GM18873 (cell line): Measurements from ENCODE around the gene SPOCK3.
"Not testable (repeated sequence)": the region's sequence is repeated elsewhere in the genome, so short reads cannot be mapped to it uniquely, and the experiment has no call there.

Experiments
- ATAC-seq: cut with Tn5 transposase; IDR thresholded peaks from one replicate; pipeline ENCODE4 v1.9.1; 2021; ENCODE audit warnings: mild to moderate bottlenecking, moderate library complexity, moderate number of reproducible peaks; ENCODE audit not compliant: unreplicated experiment, low FRiP score

Gene SPOCK3

DNA sequence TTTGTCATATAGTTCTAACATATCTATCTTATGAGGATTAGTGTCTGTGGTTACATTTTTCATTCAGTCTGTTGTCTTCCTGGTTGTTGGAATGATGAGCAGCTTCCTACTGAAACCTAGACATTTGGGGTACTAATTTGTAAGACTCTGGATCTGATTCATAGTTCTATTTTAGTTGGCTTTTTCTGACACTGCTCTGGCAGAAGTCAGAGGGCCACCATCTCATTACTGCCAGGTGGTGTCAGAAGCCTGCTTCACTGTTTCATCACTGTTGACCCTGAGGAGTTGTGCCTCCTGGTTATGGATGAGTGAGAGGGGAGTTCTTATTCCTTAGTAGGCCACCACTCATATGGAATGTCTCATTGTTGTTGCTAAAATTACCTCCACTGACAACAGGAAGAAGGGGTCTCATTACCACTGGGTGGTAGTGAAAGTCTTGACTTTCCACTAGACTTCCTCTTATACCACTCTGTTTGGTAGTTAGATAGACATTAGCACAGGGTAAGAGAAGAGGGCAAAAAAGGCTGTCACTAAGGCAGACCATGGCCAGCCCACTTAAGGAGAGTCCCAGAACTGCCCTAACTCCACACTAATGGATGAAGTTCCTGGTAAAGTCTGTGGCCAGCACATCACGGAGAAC, 395.2 kb downstream of the SPOCK3 start:
- ATAC-seq = peak; percentile 62

DNA sequence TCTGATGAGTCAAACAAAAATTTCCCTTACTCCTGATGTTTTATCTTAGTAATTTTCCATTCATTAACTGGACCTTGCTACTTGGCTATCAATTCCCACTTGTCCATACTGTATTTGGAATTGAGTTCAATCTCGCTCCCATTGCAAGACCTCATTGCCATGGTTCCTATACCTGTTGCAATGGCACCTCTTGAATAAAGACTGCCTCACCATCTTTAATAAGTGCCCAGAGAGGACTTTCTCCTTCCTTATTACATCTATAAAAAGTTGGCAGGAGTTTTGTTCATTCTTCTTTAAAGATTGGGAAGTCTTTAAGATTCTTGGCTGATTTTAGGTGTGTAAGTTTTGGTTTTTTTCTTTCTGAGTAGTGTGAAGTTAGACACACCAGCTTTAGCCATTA, 397.4 kb downstream of the SPOCK3 start:
- no peak for ATAC-seq

DNA sequence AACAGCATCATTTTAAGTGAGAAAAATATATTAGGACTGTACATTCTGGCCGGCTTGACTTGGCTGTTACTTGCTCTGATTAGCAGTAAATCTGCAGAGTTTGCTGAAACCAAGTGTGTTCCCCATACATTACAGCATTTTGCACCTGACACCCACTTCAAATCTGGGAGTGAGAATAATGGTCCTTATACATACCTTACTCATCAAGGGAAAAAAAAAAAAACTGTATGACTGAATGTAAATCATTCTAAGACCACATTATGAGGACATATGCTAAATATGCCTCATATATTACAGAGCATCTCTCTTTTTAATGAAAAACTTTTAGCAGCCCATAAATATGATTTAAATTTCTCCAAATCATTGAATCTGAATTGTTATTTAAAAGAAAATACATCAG, 406.7 kb downstream of the SPOCK3 start:
- no peak for ATAC-seq

DNA sequence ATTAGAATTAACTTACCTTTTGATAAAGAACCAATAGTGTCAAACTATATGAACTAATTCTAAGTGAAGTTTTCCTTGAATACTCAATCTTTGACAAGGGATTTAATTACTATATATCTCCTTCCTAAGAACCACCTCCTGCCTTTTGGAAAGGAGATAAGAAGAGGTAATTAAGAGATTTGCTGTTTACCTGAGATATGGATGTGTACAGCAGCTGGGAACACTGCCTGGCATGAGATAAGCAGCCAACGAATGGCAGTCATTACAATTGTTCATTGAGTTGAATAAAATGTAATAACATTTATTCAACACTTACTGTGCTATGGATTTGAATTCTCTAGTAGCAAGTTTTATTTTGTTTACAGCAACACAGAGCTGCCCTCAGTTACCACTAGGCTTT, 407.1 kb downstream of the SPOCK3 start:
- no peak for ATAC-seq

DNA sequence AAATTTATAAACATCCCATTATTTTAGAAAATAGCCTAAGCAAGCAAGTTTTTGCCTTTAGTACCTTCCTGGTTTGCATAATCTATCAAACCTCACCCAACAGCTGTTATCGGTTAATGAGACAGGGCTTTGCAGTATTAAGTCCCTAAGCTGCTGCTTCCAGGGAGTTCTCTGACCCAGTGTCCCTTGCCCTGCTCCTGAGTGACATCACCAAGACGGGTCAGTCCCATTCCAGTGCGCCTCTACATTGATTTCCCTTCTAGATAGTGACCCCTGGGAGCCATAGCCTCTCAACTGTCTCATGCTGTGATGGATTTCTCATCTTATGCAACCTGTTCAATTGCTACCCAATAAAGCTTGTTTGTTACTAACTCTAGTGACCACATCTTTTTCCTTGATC, 410.4 kb downstream of the SPOCK3 start:
- no peak for ATAC-seq

DNA sequence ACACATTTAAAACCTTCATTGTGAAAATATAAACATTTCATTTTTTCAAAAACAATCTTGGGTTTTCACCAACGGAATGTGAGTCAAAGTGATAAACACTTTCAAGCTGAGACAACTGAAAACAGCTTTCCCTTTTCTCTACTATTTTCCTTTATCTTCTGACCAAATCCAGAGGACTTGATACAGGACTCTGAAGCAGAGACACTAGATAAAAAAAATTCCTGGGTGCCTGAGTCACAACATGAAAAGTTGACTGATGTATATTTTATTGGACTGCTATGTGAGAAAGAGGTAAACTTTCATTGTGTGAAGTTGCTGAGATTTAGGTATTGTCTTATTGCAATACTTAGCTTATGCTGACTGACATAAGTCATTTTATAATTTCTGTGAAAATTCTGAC, 411.2 kb downstream of the SPOCK3 start:
- ATAC-seq = no peak

DNA sequence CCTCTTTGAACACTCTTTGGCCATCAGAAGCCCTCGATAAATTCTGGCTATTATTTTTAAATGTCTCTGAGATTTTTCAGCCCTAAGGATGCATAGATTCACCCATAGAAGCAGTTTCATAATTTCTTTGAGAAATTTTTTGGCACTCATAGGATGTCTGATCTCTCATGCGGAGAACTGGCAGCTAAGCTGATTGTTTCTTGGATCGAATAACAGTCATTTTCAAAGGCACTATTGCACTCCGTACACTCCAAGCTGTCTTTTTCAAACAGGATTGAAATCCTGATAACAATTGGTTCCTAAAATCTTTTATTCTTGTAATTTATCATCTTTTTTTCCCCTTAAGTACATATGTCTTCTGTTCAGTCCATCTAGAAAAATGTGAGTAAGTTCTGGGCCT, 411.9 kb downstream of the SPOCK3 start:
- no peak for ATAC-seq

DNA sequence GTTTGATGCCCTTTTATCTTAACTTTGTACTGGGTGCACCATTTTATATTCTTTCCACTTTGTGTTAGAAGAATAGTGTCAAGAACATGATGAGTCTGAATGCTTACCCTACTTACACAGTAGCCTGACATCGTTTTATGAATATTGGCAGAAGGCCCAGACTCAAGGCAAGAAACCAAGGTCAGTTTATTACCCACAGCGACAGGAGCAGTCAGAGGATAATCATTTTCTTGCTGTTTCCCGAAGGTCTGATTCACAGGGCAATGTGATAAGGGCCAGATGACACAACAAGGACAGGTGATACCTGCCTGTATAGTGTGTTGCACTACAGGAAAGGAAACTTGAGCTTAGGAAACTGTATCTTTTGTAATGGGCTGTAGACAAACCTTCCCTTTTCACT, 417.4 kb downstream of the SPOCK3 start:
- ATAC-seq = no peak

DNA sequence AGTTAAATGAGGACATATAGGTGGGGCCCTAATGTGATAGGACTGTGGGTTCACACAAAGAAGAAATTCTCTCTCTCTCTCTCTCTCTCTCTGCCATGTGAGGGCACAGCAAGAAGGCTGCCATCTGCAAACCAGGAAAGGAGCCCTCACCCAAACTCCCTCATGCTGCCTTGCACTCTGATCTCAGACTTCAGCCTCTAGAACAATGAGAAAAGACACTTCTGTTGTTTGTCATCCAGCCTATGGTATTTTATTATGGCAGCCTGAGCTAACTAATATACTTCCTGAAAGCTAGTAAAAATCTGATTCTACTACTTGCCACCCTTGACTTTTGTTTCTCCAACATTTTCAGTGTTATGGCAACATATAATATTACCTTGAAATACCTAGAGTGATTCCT, 425.9 kb downstream of the SPOCK3 start:
- ATAC-seq = no peak

DNA sequence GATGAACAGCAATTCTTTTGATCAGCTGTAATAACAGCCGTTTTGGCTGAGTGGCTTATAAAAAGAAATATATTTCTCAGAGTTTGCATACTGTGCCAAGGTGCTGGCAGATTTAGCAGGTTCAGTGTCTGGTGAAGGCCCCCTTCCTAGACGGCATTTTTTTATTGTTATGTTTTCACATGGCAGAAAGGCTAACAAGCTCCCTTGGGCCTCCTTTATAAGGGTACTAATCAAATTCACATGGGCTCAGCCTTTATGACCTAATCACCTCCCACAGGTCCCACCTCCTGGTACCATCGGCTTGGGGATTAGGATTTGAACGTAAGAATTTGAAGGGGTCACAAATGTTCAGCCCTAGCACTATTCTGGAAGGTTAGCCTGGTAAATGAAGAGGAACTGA, 431.9 kb downstream of the SPOCK3 start:
- no peak for ATAC-seq

DNA sequence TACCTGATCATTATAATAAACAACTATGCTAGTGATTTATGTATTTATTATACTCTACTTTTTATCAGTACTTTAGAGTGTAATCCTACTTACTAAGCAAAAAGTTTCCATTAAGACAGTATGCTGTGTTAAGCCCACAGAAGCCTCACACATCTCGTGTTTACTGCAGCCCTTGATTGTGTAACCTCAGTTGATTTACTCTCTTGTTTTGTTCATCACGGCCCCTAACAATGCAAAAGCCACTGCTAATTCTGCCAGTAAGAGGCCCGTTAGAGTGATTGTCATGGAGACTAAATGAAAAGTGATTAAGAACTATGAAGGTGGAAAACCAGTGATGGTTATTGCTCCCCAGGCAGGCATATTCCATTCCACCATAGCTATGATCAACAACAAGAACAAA, 436.2 kb downstream of the SPOCK3 start:
- no peak for ATAC-seq

DNA sequence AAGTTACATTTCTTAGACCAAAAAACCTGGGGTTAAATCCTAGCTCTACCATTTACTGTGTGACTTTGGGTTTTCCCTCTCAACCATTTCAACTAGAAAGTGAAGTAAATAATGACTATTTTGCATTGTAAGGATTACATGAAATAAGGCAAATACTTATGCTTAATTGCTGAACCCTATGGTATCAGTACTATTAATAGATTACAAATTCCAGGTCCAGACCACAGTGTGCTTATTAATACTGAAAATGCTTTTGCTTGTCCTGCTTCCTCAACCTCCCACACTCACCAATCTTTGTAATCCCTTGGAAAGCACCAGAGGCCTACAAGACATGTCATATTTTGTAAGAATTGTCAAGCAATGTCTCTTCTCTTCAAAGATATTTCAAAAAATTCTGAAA, 456.5 kb downstream of the SPOCK3 start:
- ATAC-seq = no peak

DNA sequence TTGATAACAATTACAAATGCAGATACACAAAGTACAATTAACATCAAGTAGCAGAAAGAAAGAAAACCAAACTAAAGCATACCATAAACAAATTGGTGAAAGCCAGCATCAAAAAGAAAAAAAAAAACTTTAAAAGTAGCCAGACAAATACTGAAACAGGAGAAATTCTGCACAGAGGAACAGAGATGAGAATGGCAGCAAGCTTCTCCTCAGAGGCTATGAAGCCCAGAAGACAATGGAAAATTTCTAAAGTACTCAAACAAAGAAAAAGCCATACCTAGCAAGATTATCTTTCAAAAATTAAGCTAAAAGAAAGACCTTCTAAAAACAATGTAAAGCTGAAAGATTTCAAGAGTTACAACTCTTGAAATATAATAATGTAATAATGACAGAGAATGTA, 471.3 kb downstream of the SPOCK3 start:
- no peak for ATAC-seq

DNA sequence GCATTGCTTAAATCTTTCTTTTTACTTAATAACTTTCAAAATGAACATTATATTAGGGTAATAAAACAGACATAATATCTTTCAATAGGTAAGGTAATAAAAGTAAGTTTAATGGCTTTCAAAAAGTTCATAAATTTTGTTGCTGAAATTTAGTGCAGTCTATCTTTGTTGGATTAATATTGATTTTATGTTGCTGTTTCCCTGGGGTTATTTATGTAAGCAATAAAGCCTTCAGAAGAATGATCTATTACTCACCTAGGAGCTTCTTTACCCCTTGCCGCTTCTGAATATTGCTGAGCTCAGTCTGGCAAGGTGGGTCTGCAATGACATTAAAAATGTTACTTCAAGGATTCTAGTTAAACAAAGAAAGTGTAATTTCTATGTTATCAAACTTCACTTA, 492.6 kb downstream of the SPOCK3 start:
- ATAC-seq = no peak

DNA sequence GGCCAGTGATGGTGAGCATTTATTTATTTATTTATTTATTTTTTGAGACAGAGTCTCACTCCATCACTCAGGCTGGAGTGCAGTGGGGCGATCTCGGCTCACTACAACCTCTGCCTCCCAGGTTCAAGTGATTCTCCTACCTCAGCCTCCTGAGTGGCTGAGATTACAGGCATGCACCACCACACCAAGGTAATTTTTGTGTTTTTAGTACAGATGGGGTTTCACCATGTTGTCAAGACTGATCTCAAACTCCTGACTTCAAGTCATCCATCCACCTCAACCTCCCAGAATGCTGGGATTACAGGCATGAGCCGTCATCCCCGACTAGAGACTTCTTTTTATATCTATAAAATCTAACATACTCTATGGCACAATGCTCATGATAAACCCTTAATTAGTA, 495.1 kb downstream of the SPOCK3 start:
- ATAC-seq = not testable (repeated sequence)

DNA sequence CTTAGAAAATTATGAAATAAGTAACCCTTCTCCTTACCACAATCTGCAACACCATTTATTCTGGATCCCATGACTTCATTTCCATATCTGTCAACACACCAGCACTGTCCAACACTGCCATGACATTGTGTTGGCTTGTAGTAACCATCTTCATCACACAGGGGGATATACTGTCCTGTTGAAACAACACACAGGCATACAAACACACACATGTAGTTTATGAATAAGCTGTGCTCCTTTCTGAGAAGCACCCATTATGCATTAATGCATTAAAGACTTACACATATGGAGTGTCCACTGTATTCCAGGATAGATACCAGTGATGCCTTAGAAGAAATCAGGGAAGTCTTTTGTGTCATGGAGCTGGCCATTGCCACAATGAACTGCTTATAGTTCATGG, 496.9 kb downstream of the SPOCK3 start:
- ATAC-seq = no peak

DNA sequence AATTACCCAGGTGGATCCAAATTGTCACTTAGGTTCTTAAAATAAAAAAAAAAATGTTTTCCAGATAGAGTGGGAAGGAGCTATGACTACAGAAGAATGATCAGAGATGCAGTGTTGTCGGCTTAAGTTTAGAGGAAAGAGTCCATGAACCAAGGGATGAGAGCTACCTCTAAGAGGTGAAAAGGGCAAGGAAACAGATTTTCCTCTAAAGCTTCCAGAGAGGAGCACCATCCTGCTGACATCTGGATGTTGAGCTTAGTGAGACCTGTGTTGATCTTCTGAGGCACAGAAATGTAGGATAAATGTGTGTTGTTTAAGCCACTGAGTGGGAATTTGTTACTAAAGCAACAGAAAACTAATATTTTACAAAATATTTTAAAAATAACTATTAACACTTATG, 498.7 kb downstream of the SPOCK3 start:
- no peak for ATAC-seq

DNA sequence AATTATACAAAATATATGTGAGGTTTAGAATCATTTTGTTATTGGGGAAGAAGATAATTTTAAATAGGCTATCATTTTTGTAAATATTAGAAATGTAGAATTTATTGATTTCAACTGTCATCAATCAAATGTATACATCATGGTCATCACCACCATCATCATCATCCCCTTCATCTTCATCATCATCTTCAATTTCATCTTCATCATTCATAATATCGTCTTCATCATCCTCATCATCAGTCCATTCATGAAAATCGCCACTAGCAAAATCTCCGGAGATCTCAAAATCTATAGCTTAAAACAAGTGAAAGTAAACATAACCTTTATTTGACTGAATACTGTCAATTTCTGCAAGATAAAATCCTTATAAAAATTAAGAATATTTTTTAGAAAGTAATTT, 499.5 kb downstream of the SPOCK3 start:
- no peak for ATAC-seq

DNA sequence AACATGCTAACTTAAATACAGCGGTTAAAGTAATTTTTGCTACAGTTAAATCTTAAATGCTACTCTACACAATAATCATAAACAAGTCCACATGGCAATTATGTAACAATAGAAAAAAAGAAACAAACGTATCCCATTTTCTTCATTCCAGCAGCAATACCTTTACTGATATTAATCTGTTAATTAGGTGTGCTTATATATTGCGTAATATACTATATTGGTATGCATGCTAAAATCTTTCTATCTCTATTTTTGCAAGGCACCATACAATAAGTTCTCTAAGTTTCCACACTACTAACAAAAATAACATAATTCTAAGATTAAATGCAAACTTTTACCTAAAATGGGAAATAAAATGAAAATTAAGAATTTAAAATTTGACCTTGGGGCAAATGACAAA, 500.6 kb downstream of the SPOCK3 start:
- ATAC-seq = no peak

DNA sequence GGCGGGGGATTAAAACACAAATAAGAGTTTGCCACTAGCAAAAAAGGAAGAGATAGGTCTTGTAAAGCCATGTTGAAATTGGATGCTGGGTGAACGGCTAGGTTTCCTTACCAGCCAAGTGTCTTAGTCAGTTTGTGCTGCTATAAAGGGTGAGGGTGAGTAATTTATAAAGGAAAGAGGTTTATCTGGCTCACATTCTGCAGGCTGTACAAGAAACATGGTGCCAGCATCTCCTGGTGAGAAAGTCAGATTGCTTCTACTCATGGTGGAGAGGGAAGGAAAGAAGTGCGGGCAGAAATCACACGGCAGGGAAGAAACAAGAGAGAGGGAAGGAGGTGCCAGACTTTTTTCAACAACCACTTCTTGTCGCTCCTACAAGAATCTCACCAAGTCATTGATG, 507.5 kb downstream of the SPOCK3 start:
- ATAC-seq = no peak

DNA sequence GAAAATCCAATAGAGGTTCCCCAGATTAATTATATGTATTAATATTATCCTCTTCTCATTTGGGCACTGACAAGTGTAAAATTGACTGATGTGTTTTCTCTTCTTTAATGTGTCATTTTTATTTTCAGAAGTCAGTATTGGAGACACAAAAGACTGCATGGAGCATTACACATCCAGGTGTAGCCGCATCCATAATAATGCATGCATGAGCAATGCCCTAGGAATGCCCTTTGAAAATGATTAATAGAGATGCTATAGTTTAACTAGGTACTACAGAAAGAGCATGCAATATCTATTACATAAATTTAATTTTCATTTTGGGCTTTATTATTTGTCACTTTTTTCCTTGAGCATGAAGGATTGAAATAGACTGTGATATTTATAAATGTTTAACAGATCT, 509.9 kb downstream of the SPOCK3 start:
- ATAC-seq = no peak

DNA sequence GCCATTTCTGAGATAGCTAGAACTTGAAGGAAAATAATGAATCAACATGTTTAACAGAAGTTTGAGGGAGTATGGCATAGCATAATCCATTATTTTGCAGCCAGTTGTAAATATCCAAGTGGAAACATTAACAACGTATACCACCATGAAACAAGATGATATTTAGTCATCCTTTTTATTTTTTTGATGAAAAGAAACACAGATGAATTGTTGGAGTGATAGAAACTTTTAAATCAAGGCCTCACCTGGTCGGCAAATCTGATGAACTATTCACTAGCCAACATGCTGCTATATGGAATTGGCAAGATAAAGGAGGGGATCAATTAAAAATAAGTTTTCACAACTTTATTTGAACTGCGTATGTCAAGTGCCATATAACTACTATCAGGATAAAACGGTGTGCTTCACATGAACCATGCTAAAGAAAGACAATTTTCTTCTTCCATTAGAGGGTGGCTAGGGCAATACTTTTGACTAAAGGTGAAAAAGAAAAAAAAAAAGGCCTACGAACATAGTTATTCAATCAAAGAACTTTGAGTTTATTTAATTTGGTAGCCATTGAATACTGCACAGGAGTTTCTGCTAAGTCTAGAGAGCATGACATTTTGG, 510.7 kb downstream of the SPOCK3 start:
- no peak for ATAC-seq
